HepG2 (cell line): ENCODE results near the gene PHF21B. TPM values are rescaled to one million over a fixed set of nuclear protein-coding genes. Genes with fewer than 3 reads are reported as not detected.

Source experiments
- ATAC-seq: fragments of 200-7000 bp; cut with Tn5 transposase; 3 replicates; pipeline ENCODE4 v1.9.1; 2020; ENCODE audit warnings: mild to moderate bottlenecking, moderate library complexity
- BruUV-seq: library from RNA; stranded (reverse); fragments of 400-500 nt; replicated peaks from 2 replicates; lab custom pipeline; 2021; lab: Mats Ljungman, UMichigan
- CTCF ChIA-PET: fragments of 300-600 bp; formaldehyde crosslinking; extraction: SDS; loops from one replicate; lab custom pipeline; 2021; ENCODE audit warnings: low total read pairs, inconsistent platforms, low intra/inter-chr PET ratio; lab: Yijun Ruan, JAX
- POLR2A ChIA-PET: fragments of 350-600 bp; sonication (Branson Sonifier 250); formaldehyde crosslinking; loops from one replicate; lab custom pipeline; 2020; ENCODE audit warnings: antibody characterized with exemption, inconsistent platforms; lab: Yijun Ruan, JAX
- DNase-seq: peaks from one replicate; pipeline ENCODE4 v3.0.0-alpha.2; 2015; ENCODE audit warnings: low spot score
- FAIRE-seq: peaks from 3 replicates; lab custom pipeline; 2011; peaks lifted over from hg19 to GRCh38; lab: Jason Lieb, UNC
- H2AFZ ChIP-seq: one replicate; pipeline ENCODE4 v1.6.1; 2011; ENCODE audit warnings: low read length, inconsistent platforms
- H3K27ac ChIP-seq: fragments of 300-600 bp; 3 replicates; pipeline ENCODE4 v1.8.0; 2011; ENCODE audit warnings: mixed run types, mild to moderate bottlenecking, mixed read lengths, low read length, inconsistent platforms; ENCODE audit not compliant: insufficient read depth; ENCODE audit errors: extremely low read length
- H3K27me3 ChIP-seq, 2 experiments: fragments of 200-600 bp in 1 of 2; 2 replicates in 1 of 2; 3 replicates in 1 of 2; pipeline versions ENCODE4 v1.6.0 to v1.8.0; 2011; ENCODE audit warnings: low read length in 2 of 2, mild to moderate bottlenecking in 2 of 2, moderate library complexity in 2 of 2, inconsistent platforms in 1 of 2; ENCODE audit not compliant: insufficient read depth in 2 of 2, control insufficient read depth in 1 of 2
- H3K36me3 ChIP-seq, 2 experiments: fragments of 200-600 bp in 1 of 2; replicated peaks in 1 of 2; 2 replicates in 1 of 2; 3 replicates in 1 of 2; pipeline versions ENCODE4 v1.5.1 to v1.8.0; 2011; ENCODE audit warnings: low read length in 2 of 2, inconsistent platforms in 1 of 2; ENCODE audit not compliant: insufficient read depth in 2 of 2, control insufficient read depth in 1 of 2
- H3K4me1 ChIP-seq: 2 replicates; pipeline ENCODE4 v1.5.1; 2012; ENCODE audit warnings: low read length, inconsistent platforms; ENCODE audit not compliant: insufficient read depth
- H3K4me2 ChIP-seq: 2 replicates; pipeline ENCODE4 v1.6.0; 2011; ENCODE audit warnings: low read depth, low read length, inconsistent platforms
- H3K4me3 ChIP-seq, 3 experiments: fragments of 200-600 bp in 1 of 3; sonication (generic), shearing (Covaris generic) in 1 of 3; replicated peaks in 1 of 3; 2 replicates each; pipeline ENCODE4 v1.5.1; 2011 to 2016; ENCODE audit warnings: low read length in 3 of 3, inconsistent platforms in 2 of 3, low read depth in 2 of 3, mild to moderate bottlenecking in 2 of 3, control low read depth in 1 of 3, mixed read lengths in 1 of 3; ENCODE audit not compliant: insufficient read depth in 1 of 3
- H3K79me2 ChIP-seq: one replicate; pipeline ENCODE4 v1.6.1; 2011; ENCODE audit warnings: low read length, inconsistent platforms; ENCODE audit not compliant: insufficient read depth
- H3K9ac ChIP-seq: 2 replicates; pipeline ENCODE4 v1.6.0; 2011; ENCODE audit warnings: mild to moderate bottlenecking, low read depth, low read length, inconsistent platforms; ENCODE audit not compliant: insufficient read depth
- H3K9me3 ChIP-seq: 2 replicates; pipeline ENCODE4 v1.5.1; 2012; ENCODE audit warnings: mild to moderate bottlenecking, low read length
- H4K20me1 ChIP-seq: 2 replicates; pipeline ENCODE4 v1.6.0; 2011; ENCODE audit warnings: inconsistent platforms, mild to moderate bottlenecking, low read length, moderate library complexity; ENCODE audit not compliant: insufficient read depth
- CENPT ChIP-seq: sonication (generic); formaldehyde crosslinking; IDR thresholded peaks from 2 replicates; pipeline ENCODE4 v1.8.0; 2022; ENCODE audit warnings: low read depth, mild to moderate bottlenecking, moderate library complexity, missing genetic modification reagents
- FOXP1 ChIP-seq, 2 experiments: fragments of 450-650 bp in 1 of 2; IDR thresholded peaks; 2 replicates each; pipeline ENCODE4 v1.6.1; 2017 to 2018; ENCODE audit warnings: antibody characterized with exemption in 1 of 2
- HNRNPUL1 ChIP-seq: fragments of 200-400 bp; formaldehyde crosslinking; IDR thresholded peaks from 2 replicates; pipeline ENCODE4 v1.6.1; 2017; ENCODE audit warnings: low read depth, mild to moderate bottlenecking, low read length, moderate library complexity
- MAFF ChIP-seq: IDR thresholded peaks from 2 replicates; pipeline ENCODE4 v1.6.1; 2011; ENCODE audit warnings: low read depth, low read length, improper control_type of control experiment
- MAFK ChIP-seq, 2 experiments: IDR thresholded peaks in 1 of 2; conservative IDR thresholded peaks in 1 of 2; 2 replicates each; pipeline ENCODE4 v1.6.1; 2011; ENCODE audit warnings: improper control_type of control experiment in 2 of 2, low read length in 2 of 2
- PBX2 ChIP-seq: IDR thresholded peaks from 2 replicates; pipeline ENCODE4 v1.6.1; 2016; ENCODE audit warnings: control low read depth
- SNAPC2 ChIP-seq: sonication (generic); formaldehyde crosslinking; IDR thresholded peaks from 2 replicates; pipeline ENCODE4 v1.8.1; 2022; ENCODE audit warnings: mild to moderate bottlenecking, missing genetic modification reagents
- TCF7L2 ChIP-seq: IDR thresholded peaks from 2 replicates; pipeline ENCODE4 v1.6.1; 2011; ENCODE audit warnings: mild to moderate bottlenecking, low read depth, low read length, moderate library complexity
- YEATS4 ChIP-seq: sonication (generic); formaldehyde crosslinking; IDR thresholded peaks from 2 replicates; pipeline ENCODE4 v1.4.0; 2020; ENCODE audit warnings: missing genetic modification reagents, borderline replicate concordance
- ZNF383 ChIP-seq: sonication (generic); formaldehyde crosslinking; IDR thresholded peaks from 2 replicates; pipeline ENCODE4 v1.4.0; 2020; ENCODE audit warnings: missing genetic modification reagents, mild to moderate bottlenecking, borderline replicate concordance
- ZNF513 ChIP-seq: sonication (generic); formaldehyde crosslinking; conservative IDR thresholded peaks from 2 replicates; pipeline ENCODE4 v1.5.0; 2020; ENCODE audit warnings: missing genetic modification reagents
- in situ Hi-C: cut with HindIII; loops from 2 replicates; pipeline ENCODE4 v1.10.0; 2017; ENCODE audit warnings: low pct_unique_long_range_greater_than_20kb; ENCODE audit not compliant: extremely low pct_ligation_motif_present
- intact Hi-C: fragments of 100-400 bp; cut with micrococcal nuclease; formaldehyde crosslinking; loops from one replicate; pipeline ENCODE4 v1.10.0; 2022; ENCODE audit not compliant: unreplicated experiment
- polyA plus RNA-seq, 8 experiments: library from polyadenylated mRNA; depleted of rRNA in 3 of 8; stranded (reverse) in 7 of 8; unstranded in 1 of 8; fragments of >200 nt; fragmentation: Illumina TruSeq in 4 of 8; extraction: Trizol in 4 of 8; gene quantifications; 2 replicates each; pipeline versions ENCODE4 v1.2.1 to v1.2.3, GENCODE V29; 2011 to 2016; ENCODE audit warnings: low read depth in 4 of 8, missing spikeins in 1 of 8, mixed read lengths in 1 of 8; ENCODE audit not compliant: insufficient read depth in 1 of 8
- total RNA-seq, 5 experiments: library from RNA; depleted of rRNA; stranded (reverse); fragments of >200 nt; fragmentation: Illumina TruSeq; extraction: Trizol; gene quantifications; 2 replicates each; pipeline ENCODE4 v1.2.3, GENCODE V29; 2016; ENCODE audit warnings: low read depth in 1 of 5

The PHF21B gene
- total and polyA plus RNA-seq, 2 of the 13 experiments (the other 11 are each of a cell fraction or from before 2014, with no cell fraction given), result not detected

- BruUV-seq, result no TSS peak
- Histone ChIP-seq H3K27me3 (peaks cover 7 to 15% of the 10 kb centered on the region in 2 experiments; a peak in 4 of 5 replicates), H3K4me3 (no peak overlapping the region), H3K9ac (no peak overlapping the region), H3K27ac (no peak overlapping the region), H4K20me1 (no peaks in the 10 kb centered on the region), H3K4me1 (no peaks in the 10 kb centered on the region), H2AFZ (no peak overlapping the region), H3K36me3 (no peaks in the 10 kb centered on the region)
- no peak for DNase-seq
- intact Hi-C loops, result no loop called here
- no peak for ATAC-seq
- POLR2A ChIA-PET, result no interaction called here
- no peak for TF ChIP-seq YEATS4 (CRISPR knock-in tag)
- TF ChIP-seq HNRNPUL1, result no peak
- TF ChIP-seq ZNF513 (CRISPR knock-in tag), result no peak
- no peak for TF ChIP-seq PBX2 (CRISPR knock-in tag)
- TF ChIP-seq MAFK (conservative IDR thresholded peaks at IDR 0.05 in 1 of 2, IDR thresholded peaks at IDR 0.05 in 1 of 2; ENCODE audit: low read length in 2 of 2), result peak; percentile 26 to 65; a peak in 2 of 4 replicates
- TF ChIP-seq CENPT (CRISPR knock-in tag), result no peak
- no peak for TF ChIP-seq TCF7L2
- no peak for TF ChIP-seq ZNF383
- TF ChIP-seq SNAPC2 (CRISPR knock-in tag), result no peak
- TF ChIP-seq FOXP1 (IDR thresholded peaks at IDR 0.05), result no peak
- TF ChIP-seq FOXP1 (CRISPR knock-in tag; IDR thresholded peaks at IDR 0.05), result no peak
- 0 out of 2 replicates have a peak, but pooled peaks have one; percentile 16 for TF ChIP-seq MAFF
- TF ChIP-seq, all 625 proteins: peak for 2
- in situ Hi-C loops, result no loop called here
- H3K4me2 ChIP-seq, result no peak overlapping the region
- CTCF ChIA-PET, result no interaction called here
- H3K79me2 ChIP-seq, result no peaks in the 10 kb centered on the region
- no peaks in the 10 kb centered on the region for H3K9me3 ChIP-seq
- no peak for FAIRE-seq
Observed at GRCh38 chr22:44834065-44834464, 175.7 kb downstream of the PHF21B start.
